WTC11 (cell line): ENCODE results near the gene AFF3. TPM values are rescaled to one million over a fixed set of nuclear protein-coding genes. Genes with fewer than 3 reads are reported as not detected.

Experiments
- ATAC-seq: fragments of 200-7000 bp; cut with Tn5 transposase; 2 replicates; pipeline ENCODE4 v1.10.0; 2021; ENCODE audit warnings: mild to moderate bottlenecking, moderate library complexity
- CTCF ChIA-PET: fragments of 300-600 bp; sonication (Branson Sonifier 250); formaldehyde crosslinking; loops from one replicate; lab custom pipeline; 2021; ENCODE audit warnings: antibody characterized with exemption; lab: Charles Lee
- POLR2A ChIA-PET: fragments of 350-600 bp; sonication (Branson Sonifier 250); formaldehyde crosslinking; loops from one replicate; lab custom pipeline; 2021; ENCODE audit warnings: antibody characterized with exemption; lab: Charles Lee
- DNase-seq: peaks from one replicate; pipeline ENCODE4 v3.0.0; 2021; ENCODE audit warnings: low spot score
- H3K27ac Mint-ChIP-seq: 2 replicates; pipeline ENCODE4 v1.8.0; 2021; ENCODE audit warnings: mixed read lengths
- H3K27me3 Mint-ChIP-seq: 2 replicates; pipeline ENCODE4 v1.8.0; 2021; ENCODE audit warnings: low read depth, mild to moderate bottlenecking, moderate library complexity, mixed read lengths
- H3K36me3 Mint-ChIP-seq: 2 replicates; pipeline ENCODE4 v1.8.0; 2021; ENCODE audit warnings: mixed read lengths
- H3K4me1 Mint-ChIP-seq: 2 replicates; pipeline ENCODE4 v1.8.0; 2022; ENCODE audit warnings: mixed read lengths
- H3K4me3 Mint-ChIP-seq: 2 replicates; pipeline ENCODE4 v1.8.0; 2021; ENCODE audit warnings: mild to moderate bottlenecking, moderate library complexity, mixed read lengths
- H3K9me3 Mint-ChIP-seq: 2 replicates; pipeline ENCODE4 v1.8.0; 2021; ENCODE audit warnings: mixed read lengths
- AR ChIP-seq: fragments of 250-450 bp; sonication (Bioruptor Pico); IDR thresholded peaks from 2 replicates; pipeline ENCODE4 v1.9.0; 2021; ENCODE audit warnings: mild to moderate bottlenecking
- ARID4B ChIP-seq: sonication (generic); formaldehyde crosslinking; IDR thresholded peaks from 2 replicates; pipeline ENCODE4 v1.8.0; 2023; ENCODE audit warnings: missing genetic modification reagents, mild to moderate bottlenecking, borderline replicate concordance
- ESRRA ChIP-seq: sonication (generic); formaldehyde crosslinking; IDR thresholded peaks from 2 replicates; pipeline ENCODE4 v1.8.1; 2022; ENCODE audit warnings: mild to moderate bottlenecking, missing genetic modification reagents, borderline replicate concordance
- FOXJ3 ChIP-seq: sonication (generic); formaldehyde crosslinking; IDR thresholded peaks from 2 replicates; pipeline ENCODE4 v1.9.0; 2021; ENCODE audit warnings: missing genetic modification reagents, mild to moderate bottlenecking, borderline replicate concordance
- FOXP1 ChIP-seq: sonication (generic); formaldehyde crosslinking; IDR thresholded peaks from 2 replicates; pipeline ENCODE4 v1.8.0; 2022; ENCODE audit warnings: missing genetic modification reagents, mild to moderate bottlenecking, moderate library complexity, borderline replicate concordance
- HMGA2 ChIP-seq: fragments of 250-450 bp; sonication (Bioruptor Pico); IDR thresholded peaks from 2 replicates; pipeline ENCODE4 v1.4.0; 2021; ENCODE audit warnings: mild to moderate bottlenecking, moderate library complexity
- JUN ChIP-seq: sonication (generic); formaldehyde crosslinking; IDR thresholded peaks from 2 replicates; pipeline ENCODE4 v1.8.0; 2023; ENCODE audit warnings: mild to moderate bottlenecking, missing genetic modification reagents
- KAT7 ChIP-seq: sonication (generic); formaldehyde crosslinking; IDR thresholded peaks from 2 replicates; pipeline ENCODE4 v1.8.1; 2023; ENCODE audit warnings: missing genetic modification reagents, mild to moderate bottlenecking, borderline replicate concordance
- RELA ChIP-seq: sonication (generic); formaldehyde crosslinking; IDR thresholded peaks from 2 replicates; pipeline ENCODE4 v1.8.1; 2022; ENCODE audit warnings: missing genetic modification reagents, mild to moderate bottlenecking, borderline replicate concordance
- TCF7 ChIP-seq: sonication (generic); formaldehyde crosslinking; IDR thresholded peaks from 2 replicates; pipeline ENCODE4 v1.8.0; 2022; ENCODE audit warnings: mild to moderate bottlenecking, low read depth, missing genetic modification reagents, moderate library complexity
- TEAD4 ChIP-seq: sonication (generic); formaldehyde crosslinking; IDR thresholded peaks from 2 replicates; pipeline ENCODE4 v1.8.0; 2022; ENCODE audit warnings: mild to moderate bottlenecking, missing genetic modification reagents
- USF2 ChIP-seq: sonication (generic); formaldehyde crosslinking; IDR thresholded peaks from 2 replicates; pipeline ENCODE4 v1.8.1; 2023; ENCODE audit warnings: mild to moderate bottlenecking, missing genetic modification reagents, moderate library complexity
- ZBTB21 ChIP-seq: sonication (generic); formaldehyde crosslinking; IDR thresholded peaks from 2 replicates; pipeline ENCODE4 v1.8.1; 2023; ENCODE audit warnings: mild to moderate bottlenecking, missing genetic modification reagents, borderline replicate concordance
- ZNF219 ChIP-seq: sonication (generic); formaldehyde crosslinking; IDR thresholded peaks from 2 replicates; pipeline ENCODE4 v1.8.0; 2023; ENCODE audit warnings: missing genetic modification reagents, mild to moderate bottlenecking, borderline replicate concordance
- ZNF232 ChIP-seq: sonication (generic); formaldehyde crosslinking; IDR thresholded peaks from 2 replicates; pipeline ENCODE4 v1.8.0; 2022; ENCODE audit warnings: mild to moderate bottlenecking, missing genetic modification reagents
- ZNF423 ChIP-seq: fragments of 250-450 bp; sonication (Bioruptor Pico); IDR thresholded peaks from 2 replicates; pipeline ENCODE4 v2.1.2; 2022; ENCODE audit warnings: mild to moderate bottlenecking, moderate library complexity
- total RNA-seq: library from RNA; stranded (reverse); gene quantifications from 3 replicates; pipeline ENCODE4 v1.2.3, GENCODE V29; 2021
- TF ChIP-seq, protein P1 (sequence below): sonication (generic); formaldehyde crosslinking; IDR thresholded peaks from 2 replicates; pipeline ENCODE4 v1.8.1; 2023; ENCODE audit warnings: mild to moderate bottlenecking, missing genetic modification reagents
- TF ChIP-seq, protein P2 (sequence below): sonication (generic); formaldehyde crosslinking; conservative IDR thresholded peaks from 2 replicates; pipeline ENCODE4 v1.8.1; 2022; ENCODE audit warnings: mild to moderate bottlenecking, missing genetic modification reagents
- TF ChIP-seq, protein P3 (sequence below): sonication (generic); formaldehyde crosslinking; IDR thresholded peaks from 2 replicates; pipeline ENCODE4 v1.8.0; 2023; ENCODE audit warnings: missing genetic modification reagents
- TF ChIP-seq, protein P4 (sequence below): sonication (generic); formaldehyde crosslinking; IDR thresholded peaks from 2 replicates; pipeline ENCODE4 v1.8.0; 2022; ENCODE audit warnings: mild to moderate bottlenecking, missing genetic modification reagents

Gene AFF3
- total RNA-seq, 1 experiment from 2014 or later = 1.2 TPM

DNA sequence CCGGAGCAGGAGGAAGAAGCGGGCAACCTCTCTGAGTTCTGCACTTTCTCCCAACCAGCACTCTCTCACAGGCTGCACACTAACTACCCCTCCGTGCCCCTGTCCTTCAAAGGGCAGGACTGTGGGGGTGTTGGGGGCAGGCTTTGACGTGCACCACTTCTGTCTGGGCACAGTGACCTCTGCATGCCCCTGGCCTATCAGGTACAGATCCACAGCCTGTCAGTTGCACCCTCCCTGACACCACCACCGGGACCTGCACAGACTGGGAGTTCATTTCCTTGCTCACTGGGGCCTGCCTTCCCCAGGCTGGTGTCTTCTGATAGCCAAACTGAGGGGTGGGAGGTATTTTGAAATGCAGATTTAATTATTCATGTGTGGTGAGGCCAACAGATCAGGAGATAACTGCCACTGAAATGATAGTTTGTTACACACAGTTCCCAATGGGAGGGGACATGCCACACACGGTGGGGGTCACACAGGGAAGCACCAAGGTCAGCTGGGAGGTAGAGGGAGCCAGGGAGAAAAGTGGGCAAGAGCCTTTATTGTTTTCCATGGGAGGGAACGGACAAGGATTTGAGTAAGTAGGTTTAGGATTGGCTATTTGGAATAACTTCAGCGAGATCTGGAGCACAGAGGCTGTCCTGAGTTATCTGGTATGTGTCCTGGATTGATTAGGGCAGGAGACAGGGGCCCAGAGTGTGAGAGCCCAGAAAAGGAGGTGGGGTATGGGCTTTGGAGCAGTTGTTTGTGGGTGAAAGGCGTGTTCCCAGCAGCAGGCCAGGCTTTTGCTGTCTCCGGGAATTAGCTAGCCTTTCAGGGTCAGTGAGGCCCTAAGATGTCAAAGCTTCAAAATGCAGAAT lies 251.6 kb downstream of the AFF3 start (continued):
- TF ChIP-seq ARID4B (CRISPR knock-in tag) (no peak), TEAD4 (CRISPR knock-in tag) (no peak), ZNF219 (CRISPR knock-in tag) (no peak), ZBTB21 (CRISPR knock-in tag) (no peak), RELA (CRISPR knock-in tag) (no peak), ZNF423 (CRISPR knock-in tag) (no peak), ESRRA (no peak)
- TF ChIP-seq, protein P1, sequence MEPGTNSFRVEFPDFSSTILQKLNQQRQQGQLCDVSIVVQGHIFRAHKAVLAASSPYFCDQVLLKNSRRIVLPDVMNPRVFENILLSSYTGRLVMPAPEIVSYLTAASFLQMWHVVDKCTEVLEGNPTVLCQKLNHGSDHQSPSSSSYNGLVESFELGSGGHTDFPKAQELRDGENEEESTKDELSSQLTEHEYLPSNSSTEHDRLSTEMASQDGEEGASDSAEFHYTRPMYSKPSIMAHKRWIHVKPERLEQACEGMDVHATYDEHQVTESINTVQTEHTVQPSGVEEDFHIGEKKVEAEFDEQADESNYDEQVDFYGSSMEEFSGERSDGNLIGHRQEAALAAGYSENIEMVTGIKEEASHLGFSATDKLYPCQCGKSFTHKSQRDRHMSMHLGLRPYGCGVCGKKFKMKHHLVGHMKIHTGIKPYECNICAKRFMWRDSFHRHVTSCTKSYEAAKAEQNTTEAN (CRISPR knock-in tag) = no peak

DNA sequence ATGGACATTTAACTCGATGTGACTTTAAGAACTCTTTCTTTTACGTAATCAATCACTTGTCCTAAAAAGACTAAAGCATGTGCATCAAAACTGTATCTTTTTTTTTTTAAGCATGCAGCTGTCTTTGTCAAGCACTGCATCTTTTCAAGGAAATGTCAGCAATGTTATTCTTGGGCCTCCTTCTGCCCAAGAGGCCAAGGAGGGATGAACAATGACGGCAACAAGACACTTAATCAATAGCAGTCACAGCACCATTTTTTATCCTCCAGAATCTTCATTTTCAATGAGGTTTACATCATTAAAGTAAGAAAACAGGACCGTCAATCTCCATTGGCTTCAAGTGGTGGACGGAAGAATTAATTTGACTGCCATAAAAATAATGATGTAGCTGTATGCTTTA lies 253.8 kb downstream of the AFF3 start:
- H3K9me3 Mint-ChIP-seq = no peaks in the 10 kb centered on the region
- ChIA-PET POLR2A (no interaction called here), CTCF (no interaction called here)
- H3K4me1 Mint-ChIP-seq = peaks cover 18% of the 10 kb centered on the region
- H3K27me3 Mint-ChIP-seq = no peaks in the 10 kb centered on the region
- DNase-seq (no peak), ATAC-seq (no peak)
- H3K27ac Mint-ChIP-seq = no peak overlapping the region
- H3K4me3 Mint-ChIP-seq = no peak overlapping the region
- no peaks in the 10 kb centered on the region for H3K36me3 Mint-ChIP-seq
- TF ChIP-seq, protein P2, sequence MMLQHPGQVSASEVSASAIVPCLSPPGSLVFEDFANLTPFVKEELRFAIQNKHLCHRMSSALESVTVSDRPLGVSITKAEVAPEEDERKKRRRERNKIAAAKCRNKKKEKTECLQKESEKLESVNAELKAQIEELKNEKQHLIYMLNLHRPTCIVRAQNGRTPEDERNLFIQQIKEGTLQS (CRISPR knock-in tag) = no peak
- TF ChIP-seq USF2 (CRISPR knock-in tag) (no peak), KAT7 (no peak), AR (CRISPR knock-in tag) (no peak), FOXJ3 (CRISPR knock-in tag) (no peak), JUN (CRISPR knock-in tag) (no peak), TCF7 (no peak), ZBTB21 (CRISPR knock-in tag) (no peak), ZNF232 (CRISPR knock-in tag) (no peak), FOXP1 (CRISPR knock-in tag) (no peak), HMGA2 (CRISPR knock-in tag) (no peak)
- TF ChIP-seq, protein P3, sequence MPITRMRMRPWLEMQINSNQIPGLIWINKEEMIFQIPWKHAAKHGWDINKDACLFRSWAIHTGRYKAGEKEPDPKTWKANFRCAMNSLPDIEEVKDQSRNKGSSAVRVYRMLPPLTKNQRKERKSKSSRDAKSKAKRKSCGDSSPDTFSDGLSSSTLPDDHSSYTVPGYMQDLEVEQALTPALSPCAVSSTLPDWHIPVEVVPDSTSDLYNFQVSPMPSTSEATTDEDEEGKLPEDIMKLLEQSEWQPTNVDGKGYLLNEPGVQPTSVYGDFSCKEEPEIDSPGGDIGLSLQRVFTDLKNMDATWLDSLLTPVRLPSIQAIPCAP = no peak
- TF ChIP-seq, protein P4, sequence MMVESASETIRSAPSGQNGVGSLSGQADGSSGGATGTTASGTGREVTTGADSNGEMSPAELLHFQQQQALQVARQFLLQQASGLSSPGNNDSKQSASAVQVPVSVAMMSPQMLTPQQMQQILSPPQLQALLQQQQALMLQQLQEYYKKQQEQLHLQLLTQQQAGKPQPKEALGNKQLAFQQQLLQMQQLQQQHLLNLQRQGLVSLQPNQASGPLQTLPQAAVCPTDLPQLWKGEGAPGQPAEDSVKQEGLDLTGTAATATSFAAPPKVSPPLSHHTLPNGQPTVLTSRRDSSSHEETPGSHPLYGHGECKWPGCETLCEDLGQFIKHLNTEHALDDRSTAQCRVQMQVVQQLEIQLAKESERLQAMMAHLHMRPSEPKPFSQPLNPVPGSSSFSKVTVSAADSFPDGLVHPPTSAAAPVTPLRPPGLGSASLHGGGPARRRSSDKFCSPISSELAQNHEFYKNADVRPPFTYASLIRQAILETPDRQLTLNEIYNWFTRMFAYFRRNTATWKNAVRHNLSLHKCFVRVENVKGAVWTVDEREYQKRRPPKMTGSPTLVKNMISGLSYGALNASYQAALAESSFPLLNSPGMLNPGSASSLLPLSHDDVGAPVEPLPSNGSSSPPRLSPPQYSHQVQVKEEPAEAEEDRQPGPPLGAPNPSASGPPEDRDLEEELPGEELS = no peak
